ENCODE results near the gene DGKG. TPM values are rescaled to one million over a fixed set of nuclear protein-coding genes. Genes with fewer than 3 reads are reported as not detected.
A peak's percentile ranks its signal among the peaks of the same experiment; 100 is the strongest.

The DGKG gene
- total RNA-seq, 3 donors from 2014 or later = 0.59 to 2.3 (median 2.1) TPM

DNA sequence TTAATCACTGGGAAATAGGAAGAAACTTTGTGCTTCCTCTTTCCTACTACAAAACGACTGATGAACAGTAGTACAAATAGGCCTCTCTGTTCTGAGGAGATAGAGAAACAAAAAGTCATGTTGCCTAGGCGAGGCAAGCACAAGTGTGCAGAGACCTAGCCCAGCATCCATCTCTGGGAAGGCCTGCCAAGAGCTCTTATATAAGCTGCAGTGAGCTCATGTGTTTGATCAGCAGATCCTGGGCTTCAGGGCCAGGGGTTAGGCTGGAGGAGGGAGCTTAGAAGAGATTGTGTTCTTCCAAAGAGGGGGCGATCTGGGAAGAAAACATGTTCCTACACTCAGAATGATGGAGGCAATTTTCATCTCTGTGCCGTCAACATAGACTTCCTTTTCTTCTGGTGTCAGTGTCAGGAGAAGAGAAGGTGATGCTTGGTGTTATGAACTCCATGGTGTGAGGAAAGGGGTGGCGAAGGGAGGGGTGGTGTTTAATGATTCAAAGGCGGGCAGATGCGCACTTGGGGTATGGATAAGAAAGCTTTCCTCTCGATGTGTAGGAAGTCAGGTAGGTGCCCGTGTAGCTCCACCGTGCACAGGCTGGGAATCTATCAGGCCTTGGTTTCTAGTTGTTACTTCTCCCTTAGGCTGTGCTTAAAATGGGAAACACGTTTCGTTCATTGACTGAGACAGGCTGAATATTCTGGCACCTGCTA lies 223.6 kb downstream of the DGKG start:
- no peak for DNase-seq (ENCODE audit: low spot score in 2 of 2)
- intact Hi-C loops (cut with DNase I; ENCODE audit: low total_unique reads) = no loop called here
- TF ChIP-seq POLR2A (IDR thresholded peaks at IDR 0.05) = no peak
- TF ChIP-seq POLR2AphosphoS5 (IDR thresholded peaks at IDR 0.05) = no peak
- TF ChIP-seq CTCF (IDR thresholded peaks at IDR 0.05) = no peak
- Histone ChIP-seq H3K9me3 (no peaks in the 10 kb centered on the region), H3K36me3 (no peaks in the 10 kb centered on the region), H3K4me1 (no peaks in the 10 kb centered on the region), H3K27ac (no peak overlapping the region), H3K4me3 (no peak overlapping the region), H3K27me3 (no peaks in the 10 kb centered on the region)

DNA sequence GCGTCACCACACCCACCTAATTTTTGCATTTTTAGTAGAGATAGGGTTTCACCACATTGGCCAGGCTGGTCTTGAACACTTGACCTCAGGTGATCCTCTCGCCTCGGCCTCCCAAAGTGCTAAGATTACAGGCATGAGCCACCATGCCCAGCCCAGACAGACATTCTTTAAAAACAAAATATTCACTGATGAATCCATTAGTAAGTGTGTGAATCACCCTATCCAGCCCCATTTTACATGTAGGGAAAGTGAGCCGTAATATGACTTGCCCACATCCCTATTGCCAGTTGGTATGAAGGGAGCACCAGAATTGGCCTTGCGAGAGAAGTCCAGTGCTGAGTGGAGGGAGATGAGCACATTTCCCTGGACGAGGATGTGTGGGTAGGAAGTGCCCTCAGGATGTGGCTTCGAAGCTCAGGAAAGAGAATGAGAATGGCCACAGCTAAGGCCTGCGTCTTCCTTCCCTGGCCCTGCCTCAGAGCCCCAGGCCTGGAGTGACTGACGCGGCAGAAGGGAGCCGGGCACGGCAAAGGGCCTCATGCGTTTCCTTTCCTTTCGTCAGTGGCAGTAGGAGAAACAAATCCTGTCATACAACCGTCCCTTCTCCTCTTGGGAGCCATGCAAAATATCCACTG lies 224.9 kb downstream of the DGKG start:
- intact Hi-C loops (cut with DNase I; ENCODE audit: low total_unique reads) = no loop called here
- Histone ChIP-seq H3K27me3 (no peaks in the 10 kb centered on the region), H3K4me1 (no peaks in the 10 kb centered on the region), H3K9me3 (no peaks in the 10 kb centered on the region), H3K36me3 (no peaks in the 10 kb centered on the region), H3K27ac (no peak overlapping the region), H3K4me3 (no peak overlapping the region)
- DNase-seq (ENCODE audit: low spot score in 2 of 2) = no peak
- TF ChIP-seq CTCF (IDR thresholded peaks at IDR 0.05) (no peak), POLR2AphosphoS5 (IDR thresholded peaks at IDR 0.05) (no peak), POLR2A (IDR thresholded peaks at IDR 0.05) (no peak)

DNA sequence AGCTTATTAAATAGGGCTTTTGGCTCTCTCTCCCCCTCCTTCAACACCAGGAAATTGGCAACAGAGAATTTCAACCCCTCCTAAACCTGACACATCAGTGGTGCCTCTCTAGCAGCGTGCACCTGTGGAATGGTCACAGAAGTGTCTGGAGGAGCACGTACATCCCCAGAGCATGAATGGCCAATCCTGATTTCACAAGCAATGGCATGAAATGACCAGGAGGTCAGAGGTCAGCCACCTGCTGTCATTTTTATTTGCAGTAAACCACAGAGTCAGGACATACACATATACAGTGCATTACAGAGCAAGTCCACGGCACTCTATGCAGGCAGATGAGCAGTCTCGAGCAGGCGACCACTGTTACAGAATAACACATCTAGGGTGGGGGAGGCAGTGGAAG lies 228.1 kb downstream of the DGKG start:
- Histone ChIP-seq H3K27ac (no peak overlapping the region), H3K27me3 (no peaks in the 10 kb centered on the region), H3K36me3 (no peaks in the 10 kb centered on the region), H3K4me3 (no peak overlapping the region), H3K4me1 (no peaks in the 10 kb centered on the region), H3K9me3 (no peaks in the 10 kb centered on the region)
- TF ChIP-seq POLR2AphosphoS5 (IDR thresholded peaks at IDR 0.05) (no peak), POLR2A (IDR thresholded peaks at IDR 0.05) (no peak)
- intact Hi-C loops (cut with DNase I; ENCODE audit: low total_unique reads) = loop anchor here (5.0 kb wide), 1 partner anchor 313 kb away; no protein-coding TSS in a partner anchor
- DNase-seq (ENCODE audit: low spot score in 2 of 2) = peak in 1 of 2 donors; percentile 2

- intact Hi-C loops (cut with DNase I; ENCODE audit: low total_unique reads) = loop anchor here (5.0 kb wide), 1 partner anchor 315 kb away; no protein-coding TSS in a partner anchor
- TF ChIP-seq CTCF (IDR thresholded peaks at IDR 0.05) (no peak), POLR2A (IDR thresholded peaks at IDR 0.05) (no peak), POLR2AphosphoS5 (IDR thresholded peaks at IDR 0.05) (no peak)
- Histone ChIP-seq H3K27ac (no peak overlapping the region), H3K27me3 (no peaks in the 10 kb centered on the region), H3K9me3 (no peaks in the 10 kb centered on the region), H3K36me3 (no peaks in the 10 kb centered on the region), H3K4me1 (no peaks in the 10 kb centered on the region), H3K4me3 (no peak overlapping the region)
- DNase-seq (ENCODE audit: low spot score in 2 of 2) = no peak
These were observed 229.5 kb downstream of the DGKG start for GRCh38 chr3:186132487-186132886.

- intact Hi-C loops (cut with DNase I; ENCODE audit: low total_unique reads) = no loop called here
- H3K27ac ChIP-seq = no peak overlapping the region
- DNase-seq (ENCODE audit: low spot score in 2 of 2) = no peak
- H3K36me3 ChIP-seq = no peaks in the 10 kb centered on the region
- no peak overlapping the region for H3K4me3 ChIP-seq
- H3K9me3 ChIP-seq = no peaks in the 10 kb centered on the region
- no peaks in the 10 kb centered on the region for H3K27me3 ChIP-seq
- TF ChIP-seq POLR2AphosphoS5 (IDR thresholded peaks at IDR 0.05) (no peak), POLR2A (IDR thresholded peaks at IDR 0.05) (no peak), CTCF (IDR thresholded peaks at IDR 0.05) (no peak)
- H3K4me1 ChIP-seq = no peaks in the 10 kb centered on the region
These were observed 232.8 kb downstream of the DGKG start for GRCh38 chr3:186129206-186129605.

Data from breast epithelium (tissue), 4 donors.